HL-60 (cell line): Measurements from ENCODE around the gene TCEA2.
A peak's percentile ranks its signal among the peaks of the same experiment; 100 is the strongest.

Experiments
- DNase-seq, 2 experiments: peaks; one replicate each; pipeline ENCODE4 v3.0.0-alpha.2; 2010 to 2020; ENCODE audit warnings: low read depth in 1 of 2, low spot score in 1 of 2
- H3K27ac ChIP-seq: fragments of 250-450 bp; sonication (Bioruptor Pico); replicated peaks from 2 replicates; pipeline ENCODE4 v1.5.1; 2020; ENCODE audit warnings: mild to moderate bottlenecking, moderate library complexity
- H3K27me3 ChIP-seq: fragments of 250-450 bp; sonication (Bioruptor Pico); 2 replicates; pipeline ENCODE4 v1.5.1; 2021; ENCODE audit warnings: mild to moderate bottlenecking, moderate library complexity; ENCODE audit not compliant: insufficient read depth, poor library complexity, severe bottlenecking
- H3K4me3 ChIP-seq: replicated peaks from 2 replicates; pipeline ENCODE4 v1.5.1; 2011; ENCODE audit warnings: mild to moderate bottlenecking, control low read depth, low read length; ENCODE audit not compliant: insufficient read depth
- GABPA ChIP-seq: IDR thresholded peaks from 2 replicates; pipeline ENCODE4 v1.6.1; 2012; ENCODE audit warnings: low read depth
- POLR2AphosphoS5 ChIP-seq: IDR thresholded peaks from 2 replicates; pipeline ENCODE4 v1.6.1; 2012; ENCODE audit warnings: low read depth
- SPI1 ChIP-seq: IDR thresholded peaks from 2 replicates; pipeline ENCODE4 v1.6.1; 2012; ENCODE audit warnings: low read depth, mild to moderate bottlenecking, borderline replicate concordance
- TF ChIP-seq, protein P1 (sequence below): IDR thresholded peaks from 2 replicates; pipeline ENCODE4 v1.6.1; 2012; ENCODE audit warnings: low read depth; ENCODE audit not compliant: insufficient replicate concordance
- TF ChIP-seq, protein P2 (sequence below): IDR thresholded peaks from one replicate; pipeline ENCODE4 v1.5.1; 2011; ENCODE audit warnings: low read length, control low read depth, inconsistent platforms; ENCODE audit not compliant: insufficient read depth

TCEA2 gene

DNA sequence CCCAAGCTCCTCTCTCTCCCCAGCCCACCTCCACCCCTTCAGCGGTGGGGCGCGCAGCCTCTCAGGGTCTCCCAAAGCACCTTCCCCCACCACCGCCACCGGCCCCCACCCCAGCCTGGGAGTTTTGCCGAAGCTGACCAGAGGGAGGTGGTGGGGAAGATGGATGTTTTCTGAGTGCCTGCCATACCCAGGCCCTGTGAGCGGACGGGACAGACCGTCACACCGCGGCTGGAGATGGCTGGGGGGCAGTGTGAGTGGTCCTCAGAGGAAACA, 21.3 kb upstream of the TCEA2 start:
- no peak for DNase-seq
- TF ChIP-seq, protein P1, sequence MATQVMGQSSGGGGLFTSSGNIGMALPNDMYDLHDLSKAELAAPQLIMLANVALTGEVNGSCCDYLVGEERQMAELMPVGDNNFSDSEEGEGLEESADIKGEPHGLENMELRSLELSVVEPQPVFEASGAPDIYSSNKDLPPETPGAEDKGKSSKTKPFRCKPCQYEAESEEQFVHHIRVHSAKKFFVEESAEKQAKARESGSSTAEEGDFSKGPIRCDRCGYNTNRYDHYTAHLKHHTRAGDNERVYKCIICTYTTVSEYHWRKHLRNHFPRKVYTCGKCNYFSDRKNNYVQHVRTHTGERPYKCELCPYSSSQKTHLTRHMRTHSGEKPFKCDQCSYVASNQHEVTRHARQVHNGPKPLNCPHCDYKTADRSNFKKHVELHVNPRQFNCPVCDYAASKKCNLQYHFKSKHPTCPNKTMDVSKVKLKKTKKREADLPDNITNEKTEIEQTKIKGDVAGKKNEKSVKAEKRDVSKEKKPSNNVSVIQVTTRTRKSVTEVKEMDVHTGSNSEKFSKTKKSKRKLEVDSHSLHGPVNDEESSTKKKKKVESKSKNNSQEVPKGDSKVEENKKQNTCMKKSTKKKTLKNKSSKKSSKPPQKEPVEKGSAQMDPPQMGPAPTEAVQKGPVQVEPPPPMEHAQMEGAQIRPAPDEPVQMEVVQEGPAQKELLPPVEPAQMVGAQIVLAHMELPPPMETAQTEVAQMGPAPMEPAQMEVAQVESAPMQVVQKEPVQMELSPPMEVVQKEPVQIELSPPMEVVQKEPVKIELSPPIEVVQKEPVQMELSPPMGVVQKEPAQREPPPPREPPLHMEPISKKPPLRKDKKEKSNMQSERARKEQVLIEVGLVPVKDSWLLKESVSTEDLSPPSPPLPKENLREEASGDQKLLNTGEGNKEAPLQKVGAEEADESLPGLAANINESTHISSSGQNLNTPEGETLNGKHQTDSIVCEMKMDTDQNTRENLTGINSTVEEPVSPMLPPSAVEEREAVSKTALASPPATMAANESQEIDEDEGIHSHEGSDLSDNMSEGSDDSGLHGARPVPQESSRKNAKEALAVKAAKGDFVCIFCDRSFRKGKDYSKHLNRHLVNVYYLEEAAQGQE, result no peak
- TF ChIP-seq GABPA (no peak), POLR2AphosphoS5 (no peak), SPI1 (no peak)
- TF ChIP-seq, protein P2, sequence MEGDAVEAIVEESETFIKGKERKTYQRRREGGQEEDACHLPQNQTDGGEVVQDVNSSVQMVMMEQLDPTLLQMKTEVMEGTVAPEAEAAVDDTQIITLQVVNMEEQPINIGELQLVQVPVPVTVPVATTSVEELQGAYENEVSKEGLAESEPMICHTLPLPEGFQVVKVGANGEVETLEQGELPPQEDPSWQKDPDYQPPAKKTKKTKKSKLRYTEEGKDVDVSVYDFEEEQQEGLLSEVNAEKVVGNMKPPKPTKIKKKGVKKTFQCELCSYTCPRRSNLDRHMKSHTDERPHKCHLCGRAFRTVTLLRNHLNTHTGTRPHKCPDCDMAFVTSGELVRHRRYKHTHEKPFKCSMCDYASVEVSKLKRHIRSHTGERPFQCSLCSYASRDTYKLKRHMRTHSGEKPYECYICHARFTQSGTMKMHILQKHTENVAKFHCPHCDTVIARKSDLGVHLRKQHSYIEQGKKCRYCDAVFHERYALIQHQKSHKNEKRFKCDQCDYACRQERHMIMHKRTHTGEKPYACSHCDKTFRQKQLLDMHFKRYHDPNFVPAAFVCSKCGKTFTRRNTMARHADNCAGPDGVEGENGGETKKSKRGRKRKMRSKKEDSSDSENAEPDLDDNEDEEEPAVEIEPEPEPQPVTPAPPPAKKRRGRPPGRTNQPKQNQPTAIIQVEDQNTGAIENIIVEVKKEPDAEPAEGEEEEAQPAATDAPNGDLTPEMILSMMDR, result no peak
- Histone ChIP-seq H3K4me3 (peak overlapping the region; percentile 51), H3K27ac (peak overlapping the region; percentile 49), H3K27me3 (peaks cover 6% of the 10 kb centered on the region)

DNA sequence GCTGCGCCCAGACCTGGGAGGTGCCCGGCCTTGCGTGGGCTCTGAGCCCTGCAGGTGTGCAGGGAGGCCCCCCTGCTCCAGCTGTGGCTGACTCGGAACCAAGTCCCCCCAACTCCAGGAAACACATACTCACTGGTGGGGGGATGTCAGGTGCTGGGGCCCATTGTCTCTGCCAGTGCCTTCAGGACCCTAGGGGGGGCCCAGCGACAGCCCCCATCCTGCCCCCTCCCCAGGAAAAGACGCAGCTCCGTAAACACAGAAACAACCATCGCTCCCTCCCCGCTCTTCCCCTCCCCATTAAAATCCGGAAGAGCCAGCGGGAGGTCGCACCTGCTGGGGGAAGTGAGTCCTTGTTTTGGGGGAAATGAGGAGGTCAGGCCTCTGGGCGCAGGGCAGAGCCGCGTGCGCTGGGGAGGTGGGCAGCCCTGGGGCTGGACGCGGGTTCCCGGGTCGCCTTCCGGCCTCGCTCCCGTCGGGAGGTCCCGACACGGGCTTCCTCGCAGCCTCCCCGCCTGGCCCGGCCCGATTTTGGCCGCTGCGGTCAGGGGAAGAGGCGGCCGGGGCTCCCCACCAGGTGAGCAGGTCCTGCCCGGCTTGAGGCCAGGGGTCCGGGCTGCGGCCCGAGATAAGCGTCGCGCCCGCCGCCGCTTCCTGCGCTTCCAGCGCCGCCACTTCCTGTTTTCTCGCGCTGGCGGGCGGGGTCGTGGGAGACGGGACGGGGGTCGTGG, 20.8 kb upstream of the TCEA2 start:
- Histone ChIP-seq H3K4me3 (peak overlapping the region; percentile 51), H3K27me3 (peaks cover 10% of the 10 kb centered on the region), H3K27ac (peak overlapping the region; percentile 49)
- TF ChIP-seq SPI1, result peak; percentile 89
- TF ChIP-seq, protein P2, result no peak
- DNase-seq, result peak in 1 of 2 experiments; percentile 29

DNA sequence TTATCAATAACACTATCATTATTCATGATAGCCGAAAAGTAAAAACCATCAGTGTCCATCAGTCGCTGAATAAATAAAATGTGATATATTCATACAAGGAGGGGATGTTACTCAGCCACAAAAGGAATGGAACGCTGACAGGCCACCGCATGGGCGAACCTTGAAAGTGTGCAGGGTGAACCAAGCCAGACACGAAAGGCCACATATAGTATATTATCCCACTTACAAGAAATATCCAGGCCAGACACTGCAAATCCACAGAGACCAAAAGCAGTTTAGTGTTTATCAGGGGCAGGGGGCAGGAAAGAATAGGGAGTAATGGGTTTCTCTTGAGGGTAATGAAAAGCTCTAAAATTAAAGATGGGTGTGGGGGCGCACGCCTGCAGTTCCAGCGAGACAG, 19.2 kb upstream of the TCEA2 start:
- H3K27ac ChIP-seq, result no peak overlapping the region
- TF ChIP-seq, protein P1, result no peak
- TF ChIP-seq POLR2AphosphoS5 (no peak), GABPA (no peak), SPI1 (no peak)
- TF ChIP-seq, protein P2, result no peak
- no peak overlapping the region for H3K4me3 ChIP-seq
- no peak for DNase-seq
- peaks cover 15% of the 10 kb centered on the region for H3K27me3 ChIP-seq
